Tibial nerve (tissue), 4 donors: ENCODE data around the gene RNF2. TPM values are rescaled to one million over a fixed set of nuclear protein-coding genes. Genes with fewer than 3 reads are reported as not detected.
"Not testable (repeated sequence)": the region's sequence is repeated elsewhere in the genome, so short reads cannot be mapped to it uniquely, and the experiment has no call there.

Source experiments
- DNase-seq, 2 donors: peaks; one replicate each; pipeline ENCODE4 v3.0.0-alpha.2; 2019; ENCODE audit warnings: low spot score in 2 of 2
- H3K27ac ChIP-seq, 4 donors: fragments of 200-600 bp; sonication (generic) in 3 of 4; one replicate each; pipeline ENCODE4 v1.5.1; 2017 to 2019; ENCODE audit warnings: mild to moderate bottlenecking in 1 of 4
- H3K27me3 ChIP-seq, 2 donors: fragments of 200-600 bp; sonication (generic) in 1 of 2; one replicate each; pipeline versions ENCODE4 v1.5.1 to v1.6.0; 2017 to 2019
- H3K36me3 ChIP-seq, 3 donors: fragments of 200-600 bp; sonication (generic); one replicate each; pipeline ENCODE4 v1.5.1; 2018 to 2019
- H3K4me1 ChIP-seq, 4 donors: fragments of 200-600 bp; sonication (generic) in 3 of 4; one replicate each; pipeline ENCODE4 v1.5.1; 2017 to 2019
- H3K4me3 ChIP-seq, 4 donors: fragments of 200-600 bp; sonication (generic) in 3 of 4; one replicate each; pipeline ENCODE4 v1.5.1; 2017 to 2019; ENCODE audit warnings: mild to moderate bottlenecking in 1 of 4, moderate library complexity in 1 of 4
- H3K9me3 ChIP-seq, 4 donors: fragments of 200-600 bp; sonication (generic) in 3 of 4; one replicate each; pipeline ENCODE4 v1.5.1; 2017 to 2019
- CTCF ChIP-seq, 5 experiments: fragments of 200-600 bp in 3 of 5; fragments of 450-650 bp in 2 of 5; sonication (generic) in 3 of 5; IDR thresholded peaks; one replicate each; pipeline ENCODE4 v1.5.1; 2016 to 2019; ENCODE audit warnings: antibody characterized with exemption in 5 of 5, mild to moderate bottlenecking in 3 of 5, moderate library complexity in 2 of 5
- EP300 ChIP-seq, 2 donors: sonication (generic); formaldehyde crosslinking; IDR thresholded peaks; one replicate each; pipeline ENCODE4 v1.6.1; 2017; ENCODE audit warnings: antibody characterized with exemption in 2 of 2, mild to moderate bottlenecking in 1 of 2
- POLR2A ChIP-seq, 2 donors: fragments of 450-650 bp; IDR thresholded peaks; one replicate each; pipeline ENCODE4 v1.6.1; 2017; ENCODE audit warnings: antibody characterized with exemption in 2 of 2, mild to moderate bottlenecking in 2 of 2, moderate library complexity in 2 of 2
- WGBS, 2 donors: methylation state at CpG; one replicate each; pipeline ENCODE4 v1.1.5; 2018; 5-methylcytosine and 5-hydroxymethylcytosine counted together
- total RNA-seq, 4 donors: library from RNA; depleted of rRNA; stranded (reverse); fragments of >200 nt; gene quantifications; one replicate each; pipeline ENCODE4 v1.1.0, GENCODE V29; 2016

RNF2 gene
- total RNA-seq, 4 donors from 2014 or later, result 11.1 to 18.9 (median 15.3) TPM

GRCh38 chr1:185058876-185059275 is 13.5 kb downstream of the RNF2 start:
- WGBS, 2 donors, result 55 to 62% methylated on average over 2 of the region's 2 CpGs
- no peak for TF ChIP-seq EP300 (IDR thresholded peaks at IDR 0.05)
- TF ChIP-seq POLR2A (IDR thresholded peaks at IDR 0.05), result no peak
- TF ChIP-seq CTCF (IDR thresholded peaks at IDR 0.05), result no peak
- no peaks in the 10 kb centered on the region for H3K9me3 ChIP-seq

GRCh38 chr1:185059950-185060571 is 14.7 kb downstream of the RNF2 start:
- Histone ChIP-seq H3K4me3 (no peak overlapping the region), H3K36me3 (no peaks in the 10 kb centered on the region), H3K27me3 (no peaks in the 10 kb centered on the region), H3K9me3 (no peaks in the 10 kb centered on the region), H3K4me1 (peaks cover 0 to 36% (median 3%) of the 10 kb centered on the region in 4 donors), H3K27ac (no peak overlapping the region)
- DNase-seq, result no peak
- no peak for TF ChIP-seq POLR2A (IDR thresholded peaks at IDR 0.05)
- TF ChIP-seq CTCF (IDR thresholded peaks at IDR 0.05), result no peak
- TF ChIP-seq EP300 (IDR thresholded peaks at IDR 0.05), result no peak
- 86 to 88% methylated on average over 2 of the region's 2 CpGs for WGBS, 2 donors

More at GRCh38 chr1:185058876-185059275, 13.5 kb downstream of the RNF2 start:
- peaks cover 0 to 6% (median 0%) of the 10 kb centered on the region in 3 donors for H3K36me3 ChIP-seq
- no peak overlapping the region for H3K27ac ChIP-seq
- no peak for DNase-seq
- H3K4me1 ChIP-seq, result peaks cover 0 to 36% (median 3%) of the 10 kb centered on the region in 4 donors
- no peak overlapping the region for H3K4me3 ChIP-seq
- H3K27me3 ChIP-seq, result no peaks in the 10 kb centered on the region

GRCh38 chr1:185062710-185063370 is 17.5 kb downstream of the RNF2 start:
- no peak for TF ChIP-seq POLR2A (IDR thresholded peaks at IDR 0.05)
- no peak for TF ChIP-seq EP300 (IDR thresholded peaks at IDR 0.05)
- no peak for TF ChIP-seq CTCF (IDR thresholded peaks at IDR 0.05)
- no peaks in the 10 kb centered on the region for H3K27me3 ChIP-seq
- H3K27ac ChIP-seq, result no peak overlapping the region
- H3K4me1 ChIP-seq, result peaks cover 0 to 38% (median 3%) of the 10 kb centered on the region in 4 donors
- WGBS, 2 donors, result 52 to 54% methylated on average over 1 of the region's 1 CpG
- H3K4me3 ChIP-seq, result no peak overlapping the region
- no peaks in the 10 kb centered on the region for H3K9me3 ChIP-seq
- H3K36me3 ChIP-seq, result no peaks in the 10 kb centered on the region
- no peak for DNase-seq

GRCh38 chr1:185063719-185064118 is 18.4 kb downstream of the RNF2 start:
- TF ChIP-seq POLR2A (IDR thresholded peaks at IDR 0.05), result no peak
- Histone ChIP-seq H3K36me3 (no peaks in the 10 kb centered on the region), H3K4me3 (no peak overlapping the region), H3K4me1 (peaks cover 0 to 41% (median 3%) of the 10 kb centered on the region in 4 donors), H3K27ac (no peak overlapping the region), H3K9me3 (no peaks in the 10 kb centered on the region), H3K27me3 (no peaks in the 10 kb centered on the region)
- DNase-seq, result no peak
- WGBS, 2 donors, result 93 to 96% methylated on average over 2 of the region's 2 CpGs

GRCh38 chr1:185065006-185065405 is 19.6 kb downstream of the RNF2 start:
- 87 to 90% methylated on average over 3 of the region's 3 CpGs for WGBS, 2 donors
- not testable (repeated sequence) for H3K9me3 ChIP-seq, H3K27ac ChIP-seq, H3K4me3 ChIP-seq, H3K36me3 ChIP-seq, H3K27me3 ChIP-seq, DNase-seq
- peaks cover 0 to 36% (median 0%) of the 10 kb centered on the region in 4 donors for H3K4me1 ChIP-seq

GRCh38 chr1:185066181-185066580 is 20.8 kb downstream of the RNF2 start:
- WGBS, 2 donors, result 92 to 98% methylated on average over 2 of the region's 2 CpGs
- H3K27ac ChIP-seq, result no peak overlapping the region
- H3K27me3 ChIP-seq, result no peaks in the 10 kb centered on the region
- H3K36me3 ChIP-seq, result no peaks in the 10 kb centered on the region
- peaks cover 0 to 36% (median 0%) of the 10 kb centered on the region in 4 donors for H3K4me1 ChIP-seq
- no peak overlapping the region for H3K4me3 ChIP-seq
- TF ChIP-seq POLR2A (IDR thresholded peaks at IDR 0.05) (no peak), CTCF (IDR thresholded peaks at IDR 0.05) (no peak), EP300 (IDR thresholded peaks at IDR 0.05) (no peak)
- no peaks in the 10 kb centered on the region for H3K9me3 ChIP-seq
- no peak for DNase-seq
